Stimulated activated naive CD8-positive, alpha-beta T cell treated with anti-CD3 and anti-CD28 coated beads, Interleukin-15, Interleukin-2, amounts not matched to agents 100 ng/mL and 50 ng/mL, for 24 hours (primary cell): ENCODE measurements around the gene EPHA3.

Experiments
- H3K27ac Mint-ChIP-seq: one replicate; pipeline ENCODE4 v1.8.0; 2021; ENCODE audit warnings: mild to moderate bottlenecking, mixed read lengths
- H3K27me3 Mint-ChIP-seq: one replicate; pipeline ENCODE4 v1.8.0; 2021; ENCODE audit warnings: mixed read lengths
- H3K36me3 Mint-ChIP-seq: one replicate; pipeline ENCODE4 v1.8.0; 2021; ENCODE audit warnings: low read depth, mixed read lengths
- H3K4me1 Mint-ChIP-seq: one replicate; pipeline ENCODE4 v1.8.0; 2021; ENCODE audit warnings: low read depth, mixed read lengths
- H3K4me3 Mint-ChIP-seq: one replicate; pipeline ENCODE4 v1.8.0; 2021; ENCODE audit warnings: mild to moderate bottlenecking, mixed read lengths
- H3K9me3 Mint-ChIP-seq: one replicate; pipeline ENCODE4 v1.8.0; 2021; ENCODE audit warnings: mixed read lengths

The EPHA3 gene

DNA sequence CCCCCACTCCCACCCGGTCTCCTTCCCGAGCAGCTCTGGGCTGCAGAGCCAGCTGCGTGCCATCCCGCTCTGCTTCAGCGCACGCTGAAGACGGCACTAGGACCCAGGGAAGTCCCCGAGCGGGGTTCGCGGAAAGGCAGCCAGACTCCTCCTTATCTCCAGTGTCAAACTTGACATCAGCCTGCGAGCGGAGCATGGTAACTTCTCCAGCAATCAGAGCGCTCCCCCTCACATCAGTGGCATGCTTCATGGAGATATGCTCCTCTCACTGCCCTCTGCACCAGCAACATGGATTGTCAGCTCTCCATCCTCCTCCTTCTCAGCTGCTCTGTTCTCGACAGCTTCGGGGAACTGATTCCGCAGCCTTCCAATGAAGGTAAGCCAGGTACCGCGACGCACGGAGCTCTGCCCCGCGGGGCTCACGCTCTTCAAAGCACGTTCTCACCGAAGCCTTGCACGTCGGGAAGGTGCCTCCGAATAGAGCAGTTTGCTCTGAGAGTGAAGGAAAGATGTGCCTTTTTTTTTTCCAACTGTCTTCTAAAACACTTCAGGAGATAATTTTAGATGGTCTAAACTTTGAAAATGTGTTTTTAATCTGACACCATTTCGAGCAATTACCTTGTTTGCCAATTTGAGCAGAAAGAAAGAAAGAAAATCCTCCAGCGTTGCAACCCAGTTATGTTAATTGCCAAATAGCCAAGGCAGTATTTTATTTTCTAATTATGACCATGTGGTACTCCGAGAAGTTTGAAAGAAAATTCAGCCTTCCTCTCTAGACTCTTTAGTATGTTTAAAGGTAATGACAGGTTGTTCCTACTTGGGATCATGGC, at the start of gene EPHA3:
TSS of gene EPHA3 (plus strand) at position 161 of the 830 bp plus-strand sequence. CDS start at position 289, 128 bp downstream.
- Mint-ChIP-seq H3K36me3 (no peaks in the 10 kb centered on the region), H3K4me1 (peaks cover 17% of the 10 kb centered on the region), H3K27me3 (peaks cover 3% of the 10 kb centered on the region), H3K9me3 (no peaks in the 10 kb centered on the region), H3K4me3 (peak within 1 kb of the TSS; percentile 65), H3K27ac (no peak within 1 kb of the TSS)

DNA sequence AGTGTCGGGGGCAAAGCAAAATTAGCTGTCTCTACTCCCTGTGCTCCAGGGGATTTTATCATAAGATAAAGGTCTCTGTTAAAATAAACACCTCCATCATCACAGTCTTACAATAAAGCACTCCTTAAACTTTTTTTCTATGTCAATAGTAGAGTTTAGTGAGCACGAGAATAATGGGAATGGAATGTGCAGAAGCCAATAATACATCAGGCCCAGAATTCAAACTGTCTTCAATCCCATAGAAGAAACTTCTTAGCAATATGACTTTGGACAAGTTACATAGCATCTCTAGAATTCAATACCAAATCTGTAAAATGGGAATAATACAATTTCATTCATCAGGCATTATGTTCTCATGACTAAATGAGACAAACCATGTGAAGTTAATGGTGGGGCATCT, 49.0 kb upstream of the EPHA3 start:
- H3K27me3 Mint-ChIP-seq: no peaks in the 10 kb centered on the region
- no peaks in the 10 kb centered on the region for H3K4me1 Mint-ChIP-seq
- H3K36me3 Mint-ChIP-seq: no peaks in the 10 kb centered on the region
- no peak overlapping the region for H3K4me3 Mint-ChIP-seq
- peaks cover 4% of the 10 kb centered on the region for H3K9me3 Mint-ChIP-seq
- H3K27ac Mint-ChIP-seq: no peak overlapping the region

GRCh38 chr3:89059211-89059925, 48.1 kb upstream of the EPHA3 start:
- H3K9me3 Mint-ChIP-seq: peaks cover 4% of the 10 kb centered on the region
- H3K4me3 Mint-ChIP-seq: no peak overlapping the region
- no peak overlapping the region for H3K27ac Mint-ChIP-seq
- no peaks in the 10 kb centered on the region for H3K36me3 Mint-ChIP-seq
- no peaks in the 10 kb centered on the region for H3K4me1 Mint-ChIP-seq
- H3K27me3 Mint-ChIP-seq: no peaks in the 10 kb centered on the region

- H3K27me3 Mint-ChIP-seq: no peaks in the 10 kb centered on the region
- H3K36me3 Mint-ChIP-seq: no peaks in the 10 kb centered on the region
- peaks cover 4% of the 10 kb centered on the region for H3K9me3 Mint-ChIP-seq
- no peak overlapping the region for H3K4me3 Mint-ChIP-seq
- H3K4me1 Mint-ChIP-seq: no peaks in the 10 kb centered on the region
- H3K27ac Mint-ChIP-seq: no peak overlapping the region
These were observed 46.2 kb upstream of the EPHA3 start for GRCh38 chr3:89061259-89061658.

DNA sequence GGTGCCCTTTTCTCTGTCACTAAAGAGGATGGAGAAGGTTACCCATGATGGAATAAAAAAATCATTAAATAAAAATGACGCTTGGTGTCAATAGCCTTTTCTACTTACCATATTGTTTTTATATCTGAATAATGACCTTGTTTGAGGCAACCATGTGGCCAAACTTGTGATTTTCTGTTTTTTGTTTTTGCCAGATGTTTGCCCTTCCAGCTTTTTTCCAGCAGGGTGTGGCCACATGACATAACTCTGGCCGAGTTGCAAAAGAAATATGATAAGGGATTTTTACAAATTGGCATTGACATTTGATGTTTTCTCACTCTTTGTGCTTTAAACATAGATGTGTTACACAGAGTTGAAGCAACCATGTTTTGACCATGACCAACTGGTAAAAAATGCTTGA, 39.7 kb upstream of the EPHA3 start:
- no peaks in the 10 kb centered on the region for H3K36me3 Mint-ChIP-seq
- H3K9me3 Mint-ChIP-seq: no peaks in the 10 kb centered on the region
- no peak overlapping the region for H3K27ac Mint-ChIP-seq
- H3K4me1 Mint-ChIP-seq: no peaks in the 10 kb centered on the region
- H3K27me3 Mint-ChIP-seq: no peaks in the 10 kb centered on the region
- H3K4me3 Mint-ChIP-seq: no peak overlapping the region

- no peaks in the 10 kb centered on the region for H3K27me3 Mint-ChIP-seq
These were observed 34.8 kb upstream of the EPHA3 start for GRCh38 chr3:89072642-89073041.

GRCh38 chr3:89079944-89080343, 27.5 kb upstream of the EPHA3 start:
- Mint-ChIP-seq H3K27me3 (no peaks in the 10 kb centered on the region), H3K36me3 (no peaks in the 10 kb centered on the region), H3K4me1 (no peaks in the 10 kb centered on the region), H3K4me3 (no peak overlapping the region), H3K27ac (no peak overlapping the region), H3K9me3 (no peaks in the 10 kb centered on the region)

More at GRCh38 chr3:89072642-89073041, 34.8 kb upstream of the EPHA3 start:
- no peaks in the 10 kb centered on the region for H3K9me3 Mint-ChIP-seq
- H3K4me1 Mint-ChIP-seq: no peaks in the 10 kb centered on the region
- no peaks in the 10 kb centered on the region for H3K36me3 Mint-ChIP-seq
- H3K27ac Mint-ChIP-seq: no peak overlapping the region
- no peak overlapping the region for H3K4me3 Mint-ChIP-seq

GRCh38 chr3:89087851-89088250, 19.6 kb upstream of the EPHA3 start:
- H3K4me3 Mint-ChIP-seq: no peak overlapping the region
- H3K27me3 Mint-ChIP-seq: no peaks in the 10 kb centered on the region
- no peaks in the 10 kb centered on the region for H3K36me3 Mint-ChIP-seq
- no peak overlapping the region for H3K27ac Mint-ChIP-seq
- no peaks in the 10 kb centered on the region for H3K9me3 Mint-ChIP-seq
- H3K4me1 Mint-ChIP-seq: no peaks in the 10 kb centered on the region

DNA sequence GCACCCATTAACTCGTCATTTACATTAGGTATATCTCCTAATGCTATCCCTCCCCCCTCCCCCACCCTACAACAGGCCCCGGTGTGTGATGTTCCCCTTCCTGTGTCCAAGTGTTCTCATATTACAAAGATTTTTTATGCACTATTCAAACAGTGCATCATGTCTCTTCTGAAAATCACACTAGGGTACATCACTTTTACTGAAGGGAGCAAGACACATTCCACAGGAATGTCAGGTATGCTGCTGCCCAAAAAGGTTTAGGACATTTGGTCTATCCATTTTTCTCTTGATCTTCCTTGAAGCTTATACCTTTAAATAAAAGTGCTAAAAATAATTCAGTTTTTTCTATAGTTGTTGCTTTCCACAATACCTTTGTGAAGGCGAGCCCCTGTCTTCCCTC, 9.2 kb upstream of the EPHA3 start:
- Mint-ChIP-seq H3K27ac (no peak overlapping the region), H3K4me3 (no peak overlapping the region), H3K36me3 (no peaks in the 10 kb centered on the region), H3K9me3 (no peaks in the 10 kb centered on the region), H3K4me1 (no peaks in the 10 kb centered on the region), H3K27me3 (peaks cover 3% of the 10 kb centered on the region)

DNA sequence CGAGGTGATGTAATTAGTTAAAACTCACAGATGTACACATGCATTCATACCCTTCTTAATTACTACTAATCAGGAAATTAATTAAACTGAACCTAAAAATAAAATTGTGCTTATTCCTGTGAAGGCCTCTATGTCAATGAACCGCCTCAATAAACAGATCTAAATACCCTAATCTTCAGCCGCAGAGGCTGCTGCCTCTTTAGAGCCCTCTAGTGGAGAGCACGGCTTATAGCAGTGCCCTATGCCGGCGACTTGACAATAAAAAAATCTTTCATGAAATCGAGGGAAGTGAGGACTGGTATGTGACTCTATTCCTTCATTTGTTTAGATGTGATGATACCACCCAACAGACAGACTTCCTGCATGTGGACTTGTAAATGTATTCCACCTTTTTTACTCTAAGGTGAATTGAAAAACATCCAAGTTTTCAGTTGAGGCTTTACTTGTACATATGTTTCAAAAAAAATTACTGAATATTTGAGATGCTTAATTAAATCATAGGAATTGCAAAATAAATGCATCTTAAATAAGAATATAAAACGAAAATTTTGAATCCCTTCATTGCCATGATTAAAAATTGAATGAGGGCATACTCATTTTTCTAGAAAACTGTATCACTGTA, 8.3 kb upstream of the EPHA3 start:
- Mint-ChIP-seq H3K27me3 (peaks cover 3% of the 10 kb centered on the region), H3K27ac (no peak overlapping the region), H3K36me3 (no peaks in the 10 kb centered on the region), H3K4me3 (no peak overlapping the region), H3K4me1 (no peaks in the 10 kb centered on the region), H3K9me3 (no peaks in the 10 kb centered on the region)

- no peaks in the 10 kb centered on the region for H3K36me3 Mint-ChIP-seq
- peaks cover 3% of the 10 kb centered on the region for H3K27me3 Mint-ChIP-seq
- no peak overlapping the region for H3K27ac Mint-ChIP-seq
- H3K4me3 Mint-ChIP-seq: no peak overlapping the region
- H3K4me1 Mint-ChIP-seq: no peaks in the 10 kb centered on the region
- H3K9me3 Mint-ChIP-seq: no peaks in the 10 kb centered on the region
These were observed 6.2 kb upstream of the EPHA3 start for GRCh38 chr3:89101251-89101650.

GRCh38 chr3:89101921-89102320, 5.5 kb upstream of the EPHA3 start:
- Mint-ChIP-seq H3K4me1 (peaks cover 3% of the 10 kb centered on the region), H3K27me3 (peaks cover 3% of the 10 kb centered on the region), H3K4me3 (no peak overlapping the region), H3K27ac (no peak overlapping the region), H3K9me3 (no peaks in the 10 kb centered on the region), H3K36me3 (no peaks in the 10 kb centered on the region)

- Mint-ChIP-seq H3K9me3 (no peaks in the 10 kb centered on the region), H3K36me3 (no peaks in the 10 kb centered on the region), H3K4me3 (no peak overlapping the region), H3K4me1 (peaks cover 17% of the 10 kb centered on the region), H3K27ac (no peak overlapping the region), H3K27me3 (peaks cover 3% of the 10 kb centered on the region)
These were observed 2.9 kb upstream of the EPHA3 start for GRCh38 chr3:89104499-89104898.

GRCh38 chr3:89105503-89105902, 1.9 kb upstream of the EPHA3 start:
- Mint-ChIP-seq H3K36me3 (no peaks in the 10 kb centered on the region), H3K27ac (no peak overlapping the region), H3K4me3 (no peak overlapping the region), H3K9me3 (no peaks in the 10 kb centered on the region), H3K27me3 (peaks cover 6% of the 10 kb centered on the region), H3K4me1 (peaks cover 17% of the 10 kb centered on the region)

DNA sequence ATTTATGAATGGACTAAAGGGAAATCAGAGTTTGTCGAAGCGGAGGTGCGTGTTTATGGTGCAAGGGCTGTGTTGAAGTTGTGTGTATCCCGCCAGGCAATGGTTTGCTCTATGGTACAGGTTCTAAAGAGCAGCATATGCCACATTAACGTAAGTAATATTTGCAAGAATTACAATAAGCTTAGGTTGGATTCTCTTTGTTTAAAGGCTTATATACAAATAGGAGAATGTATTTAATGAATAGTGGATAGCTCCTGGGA, 800 bp downstream of the EPHA3 start:
- Mint-ChIP-seq H3K27ac (no peak overlapping the region), H3K27me3 (peaks cover 3% of the 10 kb centered on the region), H3K36me3 (no peaks in the 10 kb centered on the region), H3K4me3 (peak overlapping the region; percentile 65), H3K4me1 (peaks cover 17% of the 10 kb centered on the region), H3K9me3 (no peaks in the 10 kb centered on the region)
